SK-N-MC (cell line): ENCODE data around the gene GPR32.

Experiments
- EZH2 ChIP-seq: fragments of 200-600 bp; sonication (generic); IDR thresholded peaks from one replicate; pipeline ENCODE4 v1.6.1; 2017; ENCODE audit warnings: antibody characterized with exemption
- FOXP2 ChIP-seq: optimal IDR thresholded peaks from 2 replicates; pipeline ENCODE3; 2011; ENCODE audit warnings: mild to moderate bottlenecking, moderate library complexity; ENCODE audit not compliant: insufficient read depth; ENCODE audit errors: extremely low read length, control extremely low read depth
- POLR2AphosphoS5 ChIP-seq: IDR thresholded peaks from 2 replicates; pipeline ENCODE4 v1.6.1; 2012; ENCODE audit warnings: mild to moderate bottlenecking, low read depth, low read length, borderline replicate concordance

- no peak for TF ChIP-seq EZH2
- TF ChIP-seq FOXP2: no peak
- TF ChIP-seq POLR2AphosphoS5: no peak
Measured at GRCh38 chr19:50790396-50790795, 20.1 kb downstream of the GPR32 start, which contains the start of gene ACP4.
